Prostate gland (tissue), 2 donors: ENCODE results near the gene FXYD2.

Experiments used
- CTCF ChIP-seq, 4 experiments: fragments of 200-600 bp in 2 of 4; fragments of 450-650 bp in 2 of 4; sonication (generic) in 2 of 4; IDR thresholded peaks; 1 replicate in 3 of 4; 2 replicates in 1 of 4; pipeline ENCODE4 v1.5.1; 2016 to 2019; ENCODE audit warnings: antibody characterized with exemption in 4 of 4, mild to moderate bottlenecking in 2 of 4, moderate library complexity in 2 of 4
- POLR2A ChIP-seq: fragments of 450-650 bp; IDR thresholded peaks from one replicate; pipeline ENCODE4 v1.6.1; 2016; ENCODE audit warnings: antibody characterized with exemption, mild to moderate bottlenecking
- POLR2AphosphoS5 ChIP-seq: sonication (generic); formaldehyde crosslinking; IDR thresholded peaks from one replicate; pipeline ENCODE4 v1.6.1; 2017; ENCODE audit warnings: antibody characterized with exemption

GRCh38 chr11:117809236-117810055 lies 15.1 kb downstream of the FXYD2 start:
- peak in 2 of 4 experiments; percentile 48 to 55 for TF ChIP-seq CTCF (IDR thresholded peaks at IDR 0.05)
- no peak for TF ChIP-seq POLR2A
- no peak for TF ChIP-seq POLR2AphosphoS5
